ENCODE measurements around the gene CUTA.

- TF ChIP-seq CTCF (IDR thresholded peaks at IDR 0.05 in 4 of 5, conservative IDR thresholded peaks at IDR 0.05 in 1 of 5) (no peak), POLR2A (IDR thresholded peaks at IDR 0.05) (no peak)
Measured at GRCh38 chr6:33434961-33435360, 17.1 kb upstream of the CUTA start.

Data from gastrocnemius medialis (tissue), 4 donors.